Osteocyte (in vitro differentiated cells): ENCODE data around the gene PRADC1. TPM values are rescaled to one million over a fixed set of nuclear protein-coding genes. Genes with fewer than 3 reads are reported as not detected.

Experiments
- DNase-seq: peaks from one replicate; pipeline ENCODE4 v3.0.0; 2021; ENCODE audit warnings: mixed read lengths; ENCODE audit not compliant: unreplicated experiment; ENCODE audit errors: extremely low spot score
- H3K27ac Mint-ChIP-seq: one replicate; pipeline ENCODE4 v1.8.0; 2021; ENCODE audit warnings: mild to moderate bottlenecking, mixed read lengths; ENCODE audit not compliant: unreplicated experiment
- H3K27me3 Mint-ChIP-seq: one replicate; pipeline ENCODE4 v1.8.0; 2021; ENCODE audit warnings: mixed read lengths; ENCODE audit not compliant: unreplicated experiment
- H3K36me3 Mint-ChIP-seq: one replicate; pipeline ENCODE4 v1.8.0; 2021; ENCODE audit warnings: mixed read lengths; ENCODE audit not compliant: unreplicated experiment
- H3K4me1 Mint-ChIP-seq: one replicate; pipeline ENCODE4 v1.8.0; 2021; ENCODE audit warnings: mixed read lengths; ENCODE audit not compliant: unreplicated experiment
- H3K4me3 Mint-ChIP-seq: one replicate; pipeline ENCODE4 v1.8.0; 2021; ENCODE audit warnings: mild to moderate bottlenecking, moderate library complexity, mixed read lengths; ENCODE audit not compliant: unreplicated experiment
- H3K9me3 Mint-ChIP-seq: one replicate; pipeline ENCODE4 v1.8.0; 2021; ENCODE audit warnings: mixed read lengths; ENCODE audit not compliant: unreplicated experiment
- CTCF ChIP-seq: fragments of 200-600 bp; sonication (generic); IDR thresholded peaks from 2 replicates; pipeline ENCODE4 v1.5.0; 2021; ENCODE audit warnings: antibody characterized with exemption, mild to moderate bottlenecking, moderate library complexity
- total RNA-seq: library from RNA; stranded (reverse); gene quantifications from 2 replicates; pipeline ENCODE4 v1.2.1, GENCODE V29; 2021

Gene PRADC1
- total RNA-seq, 1 donor from 2014 or later: 15.1 TPM

- no peak for TF ChIP-seq CTCF
- Mint-ChIP-seq H3K27ac (no peak overlapping the region), H3K4me1 (no peaks in the 10 kb centered on the region), H3K4me3 (no peak overlapping the region), H3K27me3 (peaks cover 7% of the 10 kb centered on the region), H3K9me3 (no peaks in the 10 kb centered on the region), H3K36me3 (peaks cover 7% of the 10 kb centered on the region)
- DNase-seq: no peak
These were observed 25.3 kb upstream of the PRADC1 start for GRCh38 chr2:73258186-73258912.

GRCh38 chr2:73257425-73258125 is 24.5 kb upstream of the PRADC1 start:
- Mint-ChIP-seq H3K36me3 (peaks cover 14% of the 10 kb centered on the region), H3K27ac (no peak overlapping the region), H3K27me3 (peaks cover 7% of the 10 kb centered on the region), H3K4me3 (no peak overlapping the region), H3K4me1 (no peaks in the 10 kb centered on the region), H3K9me3 (no peaks in the 10 kb centered on the region)
- no peak for DNase-seq
- no peak for TF ChIP-seq CTCF

GRCh38 chr2:73257021-73257420 is 24.0 kb upstream of the PRADC1 start:
- no peaks in the 10 kb centered on the region for H3K4me1 Mint-ChIP-seq
- no peak for TF ChIP-seq CTCF
- H3K9me3 Mint-ChIP-seq: no peaks in the 10 kb centered on the region
- H3K4me3 Mint-ChIP-seq: no peak overlapping the region
- H3K27me3 Mint-ChIP-seq: peaks cover 7% of the 10 kb centered on the region
- peaks cover 17% of the 10 kb centered on the region for H3K36me3 Mint-ChIP-seq
- H3K27ac Mint-ChIP-seq: no peak overlapping the region
- DNase-seq: no peak

- Mint-ChIP-seq H3K27ac (no peak overlapping the region), H3K4me1 (no peaks in the 10 kb centered on the region), H3K27me3 (peaks cover 6% of the 10 kb centered on the region), H3K36me3 (peaks cover 17% of the 10 kb centered on the region), H3K9me3 (no peaks in the 10 kb centered on the region), H3K4me3 (no peak overlapping the region)
- DNase-seq: no peak
- no peak for TF ChIP-seq CTCF
These were observed 23.5 kb upstream of the PRADC1 start for GRCh38 chr2:73256618-73256922.

GRCh38 chr2:73255907-73256617 is 23.0 kb upstream of the PRADC1 start:
- no peak overlapping the region for H3K4me3 Mint-ChIP-seq
- peaks cover 3% of the 10 kb centered on the region for H3K27me3 Mint-ChIP-seq
- peaks cover 18% of the 10 kb centered on the region for H3K36me3 Mint-ChIP-seq
- H3K4me1 Mint-ChIP-seq: no peaks in the 10 kb centered on the region
- no peak overlapping the region for H3K27ac Mint-ChIP-seq
- TF ChIP-seq CTCF: no peak
- no peaks in the 10 kb centered on the region for H3K9me3 Mint-ChIP-seq
- DNase-seq: no peak
